Motor neuron (in vitro differentiated cells): ENCODE data around the gene PDCD4. TPM values are rescaled to one million over a fixed set of nuclear protein-coding genes. Genes with fewer than 3 reads are reported as not detected.
A peak's percentile ranks its signal among the peaks of the same experiment; 100 is the strongest.

Source experiments
- ATAC-seq, 8 experiments: fragments of 200-7000 bp; cut with Tn5 transposase; replicated peaks in 6 of 8; 2 replicates each; pipeline ENCODE4 v1.8.0; 2021; ENCODE audit warnings: mild to moderate bottlenecking in 8 of 8, moderate library complexity in 8 of 8
- H3K27ac ChIP-seq, 2 donors: fragments of 250-450 bp; sonication (Bioruptor Pico); 2 replicates each; pipeline ENCODE4 v1.9.0; 2021; ENCODE audit warnings: antibody characterized with exemption in 2 of 2, mild to moderate bottlenecking in 2 of 2, moderate library complexity in 1 of 2
- H3K4me1 ChIP-seq, 2 donors: fragments of 250-450 bp; sonication (Bioruptor Pico); replicated peaks in 1 of 2; 2 replicates each; pipeline ENCODE4 v1.6.1; 2021; ENCODE audit warnings: antibody characterized with exemption in 2 of 2, mild to moderate bottlenecking in 2 of 2, moderate library complexity in 1 of 2
- H3K4me3 ChIP-seq, 5 donors: fragments of 250-450 bp; sonication (Bioruptor Pico); 2 replicates each; pipeline ENCODE4 v1.9.0; 2021; ENCODE audit warnings: antibody characterized with exemption in 5 of 5, mild to moderate bottlenecking in 5 of 5, moderate library complexity in 4 of 5
- WGBS, 10 experiments: fragments of 450-650 bp; shearing (Covaris generic); methylation state at CpG; one replicate each; pipeline ENCODE4 v1.0.0; 2022; 5-methylcytosine and 5-hydroxymethylcytosine counted together
- in situ Hi-C, 9 experiments: fragments of 400-800 bp; cut with MboI; loops; one replicate each; pipeline ENCODE4 v1.15.0; 2021; ENCODE audit warnings: low sequenced_read_pairs in 9 of 9, low pct_unique_long_range_greater_than_20kb in 2 of 9; ENCODE audit not compliant: unreplicated experiment in 9 of 9
- total RNA-seq, 8 experiments: library from RNA; unstranded; fragments of 300-600 nt; gene quantifications; 2 replicates each; pipeline versions ENCODE4 v1.2.3 to v1.2.4, GENCODE V29; 2022

PDCD4 gene
- total RNA-seq, 8 experiments from 2014 or later: 34.2 to 141 (median 55.0) TPM

DNA sequence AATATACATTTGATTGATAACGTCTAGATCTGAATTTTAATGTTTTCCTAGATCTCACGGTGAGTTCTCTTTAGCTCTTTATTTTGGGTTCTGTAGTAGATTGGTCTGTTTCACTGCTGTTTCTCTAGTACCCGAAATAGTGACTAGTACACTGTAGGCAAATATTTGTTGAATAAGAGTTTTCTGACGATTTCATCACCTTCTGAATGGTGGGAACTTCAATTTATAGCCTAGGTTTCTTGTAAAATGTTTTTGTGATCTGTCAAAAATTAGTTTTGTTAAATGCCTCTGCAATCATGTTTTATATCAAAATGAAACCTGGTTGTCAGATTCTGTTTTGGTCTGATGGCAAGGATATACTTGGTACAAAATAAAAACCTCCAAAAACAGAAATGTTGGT is 10.2 kb downstream of the PDCD4 start:
- in situ Hi-C loops: loop anchor here in 5 of 9 experiments (25.0 kb wide), 3 partner anchors 120 to 570 kb away; partner anchors contain the start of gene SMNDC1 (in 1 of the 5)
- WGBS, 10 experiments: 51 to 100% (median 89%) methylated on average over 2 to 4 of the region's 4 CpGs; no CpG with 5 or more reads in 2 of the 10 experiments
- H3K27ac ChIP-seq: no peak overlapping the region
- no peak overlapping the region for H3K4me3 ChIP-seq
- ATAC-seq: no peak
- peaks cover 0 to 6% of the 10 kb centered on the region in 2 donors for H3K4me1 ChIP-seq

DNA sequence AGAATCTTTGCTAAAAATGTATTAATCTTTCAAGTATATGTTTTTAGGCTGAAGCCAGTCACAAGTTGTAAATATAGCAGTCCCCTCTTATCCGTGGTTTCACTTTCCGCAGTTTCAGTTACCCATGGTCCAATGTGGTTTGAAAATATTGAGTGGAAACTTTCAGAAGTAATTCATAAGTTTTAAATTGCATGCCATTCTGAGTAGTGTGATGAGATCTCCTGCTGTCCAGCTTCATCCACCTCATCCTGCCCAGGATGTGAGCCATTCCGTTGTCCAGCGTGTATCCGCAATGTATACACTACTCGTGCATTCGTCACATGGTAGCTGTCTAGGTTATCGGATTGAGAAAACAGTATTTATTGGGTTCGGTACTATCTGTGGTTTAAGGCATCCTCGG is 12.2 kb downstream of the PDCD4 start:
- H3K27ac ChIP-seq: no peak overlapping the region
- in situ Hi-C loops: loop anchor here in 5 of 9 experiments (25.0 kb wide), 3 partner anchors 122 to 572 kb away; partner anchors contain the start of gene SMNDC1 (in 1 of the 5)
- ATAC-seq: no peak
- peaks cover 0 to 6% of the 10 kb centered on the region in 2 donors for H3K4me1 ChIP-seq
- 66 to 100% (median 96%) methylated on average over 2 to 10 of the region's 10 CpGs for WGBS, 10 experiments
- H3K4me3 ChIP-seq: no peak overlapping the region

DNA sequence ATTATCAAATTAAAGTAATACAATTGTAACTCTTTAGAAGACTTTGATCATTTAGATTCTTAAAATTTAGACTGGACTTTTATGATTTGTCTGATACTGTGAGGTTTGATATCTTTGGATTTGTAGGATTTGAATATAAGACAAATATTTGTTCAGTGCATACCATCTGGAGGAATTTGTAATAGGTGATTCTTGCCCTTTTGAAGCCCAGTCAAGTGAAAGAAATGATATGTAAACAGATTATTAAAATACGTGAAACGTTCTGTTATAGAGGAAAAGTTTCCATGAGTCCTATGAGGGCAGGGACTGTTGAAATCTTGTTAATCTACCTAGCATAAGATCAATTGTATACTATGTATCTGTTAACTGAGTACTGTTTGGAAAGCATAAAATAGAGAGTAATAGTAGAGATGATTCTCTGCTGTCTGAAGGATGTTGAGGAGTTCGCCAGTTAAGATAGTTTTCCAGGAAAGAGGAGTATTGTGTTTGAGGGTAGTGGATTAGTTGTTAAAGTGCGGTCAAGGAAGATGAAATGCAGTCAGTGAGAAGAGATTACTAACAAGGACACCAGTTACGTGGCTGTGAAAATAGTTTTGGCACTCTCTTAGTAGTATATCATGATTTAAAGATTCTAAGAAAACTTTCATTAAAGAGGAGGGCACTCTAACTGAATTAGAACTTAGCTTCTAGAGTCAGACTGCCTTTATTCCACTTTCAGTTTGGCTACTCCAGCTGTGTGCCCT is 14.4 kb downstream of the PDCD4 start:
- WGBS, 10 experiments: 20 to 73% (median 60%) methylated on average over 2 to 5 of the region's 5 CpGs
- peak in 1 of 8 experiments; percentile 17 for ATAC-seq
- in situ Hi-C loops: loop anchor here in 5 of 9 experiments (25.0 kb wide), 3 partner anchors 124 to 574 kb away; partner anchors contain the start of gene SMNDC1 (in 1 of the 5)
- H3K4me3 ChIP-seq: no peak overlapping the region
- peaks cover 0 to 6% of the 10 kb centered on the region in 2 donors for H3K4me1 ChIP-seq
- H3K27ac ChIP-seq: no peak overlapping the region

DNA sequence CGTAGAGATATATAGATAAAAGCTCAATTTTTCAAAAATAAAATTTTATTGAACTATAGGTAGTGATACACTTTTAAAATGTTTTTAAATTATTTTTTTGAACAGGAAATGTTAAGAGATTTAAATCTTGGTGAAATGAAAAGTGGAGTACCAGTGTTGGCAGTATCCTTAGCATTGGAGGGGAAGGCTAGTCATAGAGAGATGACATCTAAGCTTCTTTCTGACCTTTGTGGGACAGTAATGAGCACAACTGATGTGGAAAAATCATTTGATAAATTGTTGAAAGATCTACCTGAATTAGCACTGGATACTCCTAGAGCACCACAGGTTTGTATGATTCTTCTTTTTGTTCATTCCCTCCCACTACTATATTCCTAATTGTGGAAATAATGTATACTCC is 15.8 kb downstream of the PDCD4 start:
- WGBS, 10 experiments: 80 to 100% (median 100%) methylated on average over 1 of the region's 1 CpG; no CpG with 5 or more reads in 1 of the 10 experiments
- H3K4me3 ChIP-seq: no peak overlapping the region
- in situ Hi-C loops: loop anchor here in 5 of 9 experiments (25.0 kb wide), 3 partner anchors 125 to 575 kb away; partner anchors contain the start of gene SMNDC1 (in 1 of the 5)
- no peak overlapping the region for H3K27ac ChIP-seq
- ATAC-seq: no peak
- H3K4me1 ChIP-seq: no peaks in the 10 kb centered on the region

DNA sequence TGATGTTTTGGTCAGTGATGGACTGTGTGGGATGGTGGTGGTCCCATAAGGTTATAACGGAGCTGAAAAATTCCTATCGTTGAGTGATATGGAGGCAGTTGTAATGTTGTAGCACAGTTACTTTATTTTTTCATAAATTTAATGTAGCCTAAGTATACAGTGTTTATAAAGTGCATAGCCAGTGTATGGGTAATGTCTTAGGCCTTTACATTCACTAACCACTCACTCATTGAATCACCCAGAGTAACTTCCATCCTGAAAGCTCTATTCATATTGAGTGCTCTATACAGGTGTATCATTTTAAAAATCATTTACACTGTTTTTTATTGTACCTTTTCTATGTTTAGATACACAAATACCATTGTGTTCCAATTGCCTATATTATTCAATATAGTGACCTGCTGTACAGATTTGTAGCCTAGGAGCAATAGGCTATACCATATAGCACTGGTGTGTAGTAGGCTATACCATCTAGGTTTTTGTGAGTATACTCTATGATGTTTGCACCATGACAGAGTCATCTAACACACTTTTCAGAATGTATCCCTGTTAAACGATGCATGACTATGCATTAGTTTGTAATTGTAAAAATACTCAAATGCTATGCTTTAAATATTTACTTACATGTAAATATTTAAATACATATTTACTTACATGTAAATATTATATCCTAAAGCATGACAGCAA is 21.0 kb downstream of the PDCD4 start:
- peaks cover 0 to 2% of the 10 kb centered on the region in 2 donors for H3K4me1 ChIP-seq
- 39 to 100% (median 88%) methylated on average over 1 to 3 of the region's 3 CpGs for WGBS, 10 experiments
- ATAC-seq: peak in 1 of 8 experiments; percentile 62
- H3K27ac ChIP-seq: no peak overlapping the region
- H3K4me3 ChIP-seq: no peak overlapping the region
- in situ Hi-C loops: loop anchor here in 6 of 9 experiments (10.0 to 25.0 kb wide), 4 partner anchors 130 to 580 kb away; partner anchors contain the start of gene SMNDC1 (in 1 of the 6)

DNA sequence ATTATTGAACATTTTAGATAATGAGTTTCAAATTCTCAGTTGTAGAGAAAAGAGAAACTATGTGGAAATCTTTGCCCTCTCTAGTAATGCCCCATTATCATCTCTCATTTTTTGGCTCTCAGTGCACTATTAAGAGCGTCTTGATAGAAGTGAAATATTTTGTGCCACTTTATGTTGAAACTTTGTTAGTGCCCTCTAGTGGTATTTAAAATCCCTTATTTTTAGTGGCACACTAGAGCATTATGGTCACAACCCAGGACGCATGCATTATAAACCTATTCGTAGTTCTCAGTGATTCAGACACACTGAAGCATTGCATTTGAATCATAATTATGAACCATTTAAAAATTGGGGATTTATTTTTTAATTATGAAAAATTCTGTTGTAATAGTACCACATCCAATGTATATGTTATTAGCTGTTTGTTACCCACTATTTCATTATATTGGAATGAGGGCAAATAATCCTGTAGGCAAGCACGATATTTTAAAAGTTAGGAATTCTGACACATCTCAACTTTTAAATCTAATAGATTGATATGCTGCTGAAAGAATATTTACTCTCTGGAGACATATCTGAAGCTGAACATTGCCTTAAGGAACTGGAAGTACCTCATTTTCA is 21.9 kb downstream of the PDCD4 start:
- no peak overlapping the region for H3K27ac ChIP-seq
- peaks cover 0 to 2% of the 10 kb centered on the region in 2 donors for H3K4me1 ChIP-seq
- in situ Hi-C loops: loop anchor here in 6 of 9 experiments (10.0 to 25.0 kb wide), 4 partner anchors 131 to 581 kb away; partner anchors contain the start of gene SMNDC1 (in 1 of the 6)
- 4 to 52% (median 33%) methylated on average over 1 to 4 of the region's 4 CpGs; no CpG with 5 or more reads in 1 of the 10 experiments for WGBS, 10 experiments
- H3K4me3 ChIP-seq: no peak overlapping the region
- ATAC-seq: peak; percentile 40 to 89 (median 62)

DNA sequence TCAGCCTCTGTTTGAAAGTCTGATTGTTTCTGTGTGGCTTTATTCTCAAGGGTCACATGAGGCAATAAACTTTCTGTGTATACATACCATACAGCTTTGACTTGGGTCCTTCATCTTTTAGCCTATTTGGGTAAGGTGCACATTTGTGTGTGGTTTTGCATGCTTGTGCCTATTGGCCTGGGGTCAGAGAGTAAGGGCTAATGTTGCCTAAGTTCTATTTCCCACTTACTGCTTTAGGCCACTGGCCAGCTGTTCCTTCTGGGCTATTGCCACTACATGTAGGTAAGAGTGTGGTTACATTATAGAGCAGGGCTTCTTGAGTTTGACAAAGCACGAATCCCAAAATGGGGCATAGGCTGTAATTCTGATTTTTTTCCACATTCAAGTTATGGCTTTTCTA is 25.5 kb downstream of the PDCD4 start:
- Histone ChIP-seq H3K4me3 (no peak overlapping the region), H3K27ac (no peak overlapping the region), H3K4me1 (peaks cover 2 to 3% of the 10 kb centered on the region in 2 donors)
- in situ Hi-C loops: loop anchor here in 6 of 9 experiments (10.0 to 25.0 kb wide), 4 partner anchors 135 to 585 kb away; partner anchors contain the start of gene SMNDC1 (in 1 of the 6)
- 29 to 100% (median 100%) methylated on average over 1 of the region's 1 CpG; no CpG with 5 or more reads in 3 of the 10 experiments for WGBS, 10 experiments
- no peak for ATAC-seq

DNA sequence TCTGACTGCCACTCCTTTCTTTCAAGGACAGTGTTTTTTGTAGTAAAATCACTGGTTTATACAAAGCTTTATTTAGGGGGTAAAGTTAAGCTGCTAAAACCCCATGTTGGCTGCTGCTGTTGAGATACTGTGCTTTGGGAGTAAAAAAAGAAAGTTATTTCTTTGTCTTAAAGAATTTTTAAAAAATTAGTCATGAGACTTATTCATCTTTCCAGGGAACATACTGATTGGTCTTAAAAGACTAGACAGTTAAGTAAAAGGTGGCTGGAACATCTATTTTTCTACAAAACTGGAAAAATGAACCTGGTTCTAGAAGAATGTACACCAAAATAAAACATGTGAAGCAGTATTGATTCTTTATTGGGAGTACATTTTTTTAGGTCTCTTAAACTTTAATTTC is 26.7 kb downstream of the PDCD4 start:
- ATAC-seq: no peak
- in situ Hi-C loops: loop anchor here in 6 of 9 experiments (10.0 to 25.0 kb wide), 4 partner anchors 136 to 586 kb away; partner anchors contain the start of gene SMNDC1 (in 1 of the 6)

DNA sequence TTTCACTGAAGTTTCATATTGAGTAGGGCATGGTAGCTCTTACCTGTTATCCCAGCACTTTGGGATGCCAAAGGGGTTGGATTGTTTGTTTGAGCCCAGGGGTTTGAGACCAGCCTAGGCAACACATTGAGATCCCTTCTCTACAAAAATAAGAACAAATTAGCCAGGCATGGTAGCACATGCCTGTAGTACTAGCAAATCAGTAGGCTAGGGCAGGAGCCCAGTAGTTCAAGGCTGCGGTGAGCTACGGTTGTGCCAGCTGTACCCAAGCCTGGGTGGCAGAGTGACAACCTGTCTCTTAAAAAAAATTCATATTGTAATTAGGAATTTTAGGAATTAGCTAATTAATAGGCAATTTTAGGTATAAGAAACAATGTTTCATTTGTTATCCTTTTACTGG is 29.3 kb downstream of the PDCD4 start:
- Histone ChIP-seq H3K4me1 (peaks cover 2 to 8% of the 10 kb centered on the region in 2 donors), H3K4me3 (no peak overlapping the region), H3K27ac (no peak overlapping the region)
- in situ Hi-C loops: no loop called here
- ATAC-seq: no peak
- 92 to 100% (median 100%) methylated on average over 2 of the region's 2 CpGs; no CpG with 5 or more reads in 5 of the 10 experiments for WGBS, 10 experiments

More for the DNA sequence above, 26.7 kb downstream of the PDCD4 start:
- Histone ChIP-seq H3K27ac (no peak overlapping the region), H3K4me3 (no peak overlapping the region), H3K4me1 (peaks cover 2 to 8% of the 10 kb centered on the region in 2 donors)

DNA sequence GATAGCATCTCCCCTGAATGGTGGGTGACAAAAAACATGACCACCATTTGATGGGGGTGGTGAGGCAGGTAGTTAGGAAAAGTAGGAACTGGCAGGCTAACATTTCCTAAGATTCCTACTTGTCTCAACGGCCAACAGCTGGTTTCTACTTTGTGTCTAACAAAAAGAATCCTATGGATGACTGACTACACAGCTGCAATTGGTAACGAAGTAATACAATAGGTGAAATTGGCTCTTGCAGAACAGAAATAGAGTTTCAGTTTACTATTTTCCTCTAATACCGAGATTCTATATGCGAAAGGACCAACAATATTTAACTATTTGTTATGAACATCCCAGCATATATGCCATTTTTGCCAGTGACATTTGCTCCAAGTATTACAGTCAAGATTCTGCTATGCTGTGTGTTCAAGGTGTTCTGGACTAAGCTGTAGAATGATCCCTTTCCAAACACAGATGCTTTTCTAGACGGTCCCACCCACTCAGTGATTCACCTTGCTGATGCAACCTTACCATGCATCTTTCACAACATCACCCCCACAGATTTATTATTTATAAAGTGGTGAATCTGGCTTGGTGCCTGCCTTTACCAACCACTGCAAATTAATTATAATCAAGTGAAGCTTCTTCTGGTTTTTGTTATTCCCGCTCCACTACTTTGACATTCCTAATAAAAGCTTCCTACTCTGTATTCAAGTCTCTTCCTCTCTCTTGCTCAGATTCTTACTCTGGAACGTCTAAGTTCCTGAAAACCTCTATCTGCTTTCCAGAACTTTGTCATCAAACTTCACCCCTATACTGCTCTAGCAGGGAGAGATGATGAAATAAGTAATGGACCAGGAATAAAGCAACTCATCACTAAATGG is 30.5 kb downstream of the PDCD4 start:
- no peak overlapping the region for H3K27ac ChIP-seq
- ATAC-seq: peak; percentile 43 to 95 (median 72)
- H3K4me3 ChIP-seq: no peak overlapping the region
- peaks cover under 1 to 8% of the 10 kb centered on the region in 2 donors for H3K4me1 ChIP-seq
- in situ Hi-C loops: no loop called here
- WGBS, 10 experiments: 44 to 93% (median 85%) methylated on average over 1 to 7 of the region's 7 CpGs

DNA sequence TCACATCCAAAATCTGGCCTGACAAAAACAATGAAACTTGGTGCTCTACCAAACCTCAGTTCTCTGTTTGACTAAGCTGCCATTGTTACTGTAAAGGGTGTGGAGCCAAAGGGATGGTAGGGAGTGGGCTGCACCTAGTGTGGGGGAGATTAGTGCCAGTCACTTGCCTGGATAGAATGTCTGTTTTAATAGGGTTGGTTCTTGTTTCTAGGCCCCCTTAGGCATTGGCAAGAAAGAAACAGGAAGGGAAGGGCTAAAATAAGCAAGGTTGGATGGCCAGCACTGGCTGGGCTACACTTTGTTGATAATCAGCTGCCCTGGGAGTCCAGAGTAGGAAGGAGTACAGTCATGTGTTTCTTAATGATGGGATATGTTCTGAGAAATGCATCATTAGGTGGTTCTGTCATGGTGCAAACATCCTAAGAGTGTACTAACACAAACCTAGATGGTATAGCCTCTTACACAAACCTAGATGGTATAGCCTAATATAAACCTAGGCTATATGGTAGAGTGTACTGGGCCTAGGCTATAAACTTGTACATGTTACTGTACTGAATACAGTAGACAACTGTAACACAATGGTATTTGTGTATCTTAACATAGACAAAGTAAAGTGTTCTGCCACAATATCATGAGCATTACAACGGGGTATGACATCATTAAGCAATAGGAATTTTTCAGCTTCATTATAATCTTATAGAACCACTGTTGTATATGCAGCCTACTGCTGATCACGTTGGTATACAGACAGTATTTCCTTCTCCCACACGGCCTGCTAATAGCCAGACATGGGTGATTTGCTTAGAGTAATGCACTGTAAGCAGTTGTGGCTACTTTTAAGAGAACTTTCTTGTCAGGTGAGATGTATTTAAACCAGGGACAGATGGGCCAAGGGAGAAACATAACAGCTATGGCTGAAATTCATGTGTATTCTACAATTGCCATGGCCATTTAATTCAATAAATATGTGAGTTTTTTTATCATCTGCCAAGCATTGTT is 31.9 kb downstream of the PDCD4 start:
- WGBS, 10 experiments: 40 to 90% (median 80%) methylated on average over 1 to 3 of the region's 3 CpGs; no CpG with 5 or more reads in 2 of the 10 experiments
- no peak overlapping the region for H3K4me3 ChIP-seq
- H3K27ac ChIP-seq: no peak overlapping the region
- in situ Hi-C loops: no loop called here
- ATAC-seq: peak in 6 of 8 experiments; percentile 11 to 43 (median 28)
- peaks cover 0 to 8% of the 10 kb centered on the region in 2 donors for H3K4me1 ChIP-seq
